ENCODE data around the gene NSUN7.
"Not testable (repeated sequence)": the region's sequence is repeated elsewhere in the genome, so short reads cannot be mapped to it uniquely, and the experiment has no call there.

The NSUN7 gene

GRCh38 chr4:40737879-40738278, 11.9 kb upstream of the NSUN7 start:
- DNase-seq: no peak

GRCh38 chr4:40739347-40739746, 10.4 kb upstream of the NSUN7 start:
- no peak for DNase-seq

DNA sequence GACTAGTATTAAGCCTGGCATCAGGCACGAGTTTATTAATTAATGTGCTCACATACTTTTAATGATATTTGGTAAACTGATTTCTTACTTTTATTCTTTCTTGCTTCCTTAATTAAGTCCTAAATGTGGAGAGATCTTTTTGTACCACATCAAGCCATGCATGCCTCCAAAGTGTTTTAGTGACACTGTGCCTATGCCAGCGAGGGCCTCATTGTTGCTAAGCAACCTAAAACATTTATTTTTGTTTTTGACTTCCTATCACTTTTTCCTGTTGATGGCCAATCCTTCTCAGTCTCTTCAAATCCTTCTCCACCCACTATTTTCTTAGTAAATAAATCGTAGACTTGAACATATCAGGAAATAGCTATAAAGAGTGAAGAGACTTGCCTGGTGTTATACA, 5.5 kb upstream of the NSUN7 start:
- DNase-seq: no peak

- no peak for DNase-seq
Observed at GRCh38 chr4:40745285-40745984, 4.3 kb upstream of the NSUN7 start.

DNA sequence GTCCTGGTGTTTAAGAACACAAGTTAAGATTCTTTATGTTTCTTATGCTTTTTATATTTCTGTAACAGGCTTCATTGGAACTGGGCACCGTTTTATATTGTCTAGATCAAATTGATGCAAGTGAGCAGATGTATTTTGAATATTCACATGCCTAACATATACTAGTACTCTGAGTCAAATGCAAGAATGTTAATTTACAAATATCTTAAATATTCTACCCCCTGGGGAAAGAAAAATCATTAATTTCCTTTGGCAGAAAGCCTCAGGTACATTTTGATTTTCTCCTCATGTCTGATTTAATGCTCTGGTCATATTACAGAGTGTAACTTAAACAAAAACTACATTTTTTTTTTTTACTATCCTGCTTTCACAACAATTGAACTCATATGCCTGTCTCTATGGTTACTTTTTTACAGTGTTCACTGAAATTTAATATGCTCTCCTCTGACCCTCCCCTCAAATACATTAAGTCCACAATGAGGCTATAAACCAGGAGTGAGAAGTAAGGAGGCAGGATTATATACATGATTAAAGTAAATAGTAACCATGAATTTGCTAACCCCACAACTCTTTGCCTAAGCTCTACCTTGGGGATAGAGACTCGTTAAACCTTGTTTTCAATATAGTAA, 2.4 kb upstream of the NSUN7 start:
- no peak for DNase-seq

DNA sequence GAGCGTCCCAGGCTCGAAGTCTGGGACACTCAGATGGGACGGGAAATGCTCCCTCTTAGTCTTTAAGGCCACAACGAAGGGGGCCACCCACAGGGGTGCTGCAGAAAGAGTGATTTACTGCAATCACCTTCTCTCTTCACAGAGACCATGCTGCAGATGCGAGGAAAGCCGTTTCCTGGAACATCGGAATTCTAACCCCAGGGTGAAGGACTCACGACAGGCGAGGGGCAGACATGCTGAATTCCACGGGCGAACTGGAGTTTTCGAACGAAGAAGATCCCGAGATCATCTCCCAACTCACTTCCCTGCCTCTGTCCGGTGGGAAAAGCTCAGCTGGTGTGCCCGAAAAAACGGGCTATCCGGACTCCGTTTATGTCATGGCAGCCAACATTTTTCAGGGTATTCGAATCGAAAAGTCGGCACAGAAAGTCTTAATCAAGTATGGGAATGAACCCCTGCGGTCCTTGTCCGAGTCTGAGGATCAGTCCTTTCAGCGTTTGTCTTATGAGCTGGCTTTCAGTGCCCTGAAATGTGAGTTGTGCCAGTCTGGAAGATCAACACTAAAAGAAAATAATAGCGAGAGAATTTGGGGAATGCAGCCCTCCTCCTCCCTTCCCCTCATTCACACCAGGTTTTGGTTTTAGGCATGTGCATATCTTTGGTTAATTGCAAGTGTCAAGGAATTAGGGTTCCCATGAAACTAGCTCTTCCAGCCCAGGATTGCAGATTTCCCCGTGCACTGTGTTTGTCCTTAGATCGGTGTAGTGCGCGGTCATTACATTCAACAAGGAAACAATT, 905 bp downstream of the NSUN7 start:
- no peak for DNase-seq

DNA sequence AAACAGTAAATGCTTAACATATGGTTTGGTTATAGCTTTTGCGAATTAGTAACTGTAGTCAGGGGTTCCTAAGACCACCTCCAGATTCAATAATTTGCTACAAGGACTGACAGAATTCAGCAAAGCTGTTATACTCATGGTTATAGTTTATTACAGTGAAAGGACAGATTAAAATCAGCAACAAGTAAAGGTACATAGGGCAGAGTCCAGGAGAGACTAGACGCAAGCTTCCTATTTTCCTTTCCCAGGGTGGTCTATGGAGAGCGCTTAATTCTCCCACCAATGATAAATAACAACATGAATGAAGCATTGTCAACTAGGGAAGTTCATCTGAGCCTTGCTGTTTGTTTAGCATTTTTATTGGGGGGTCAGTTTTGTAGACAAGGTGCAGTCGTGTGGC, 5.9 kb downstream of the NSUN7 start:
- no peak for DNase-seq

DNA sequence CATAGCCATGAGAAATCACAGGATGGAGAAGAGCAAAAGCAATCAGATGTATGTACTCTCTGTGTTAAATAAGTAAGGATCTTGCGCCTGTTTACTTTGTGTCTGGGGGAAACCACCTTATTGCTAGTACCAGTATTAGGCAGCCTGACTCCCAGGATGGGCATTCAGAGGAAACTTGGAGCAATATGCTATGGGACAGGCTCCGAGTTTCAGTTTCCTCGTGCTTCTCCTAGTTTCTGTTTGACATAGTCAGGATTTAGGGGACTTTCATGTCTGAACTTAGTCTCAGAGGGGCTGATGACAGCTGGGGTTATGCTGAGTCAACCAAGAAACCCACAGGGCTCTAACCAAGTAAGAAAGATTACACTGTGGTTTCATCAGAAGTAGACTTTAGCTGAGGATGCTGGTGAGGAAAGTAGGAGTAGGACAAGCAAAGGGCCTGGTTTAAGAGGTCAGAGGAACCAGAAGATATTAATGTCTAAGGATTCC, 13.5 kb downstream of the NSUN7 start:
- DNase-seq: no peak

DNA sequence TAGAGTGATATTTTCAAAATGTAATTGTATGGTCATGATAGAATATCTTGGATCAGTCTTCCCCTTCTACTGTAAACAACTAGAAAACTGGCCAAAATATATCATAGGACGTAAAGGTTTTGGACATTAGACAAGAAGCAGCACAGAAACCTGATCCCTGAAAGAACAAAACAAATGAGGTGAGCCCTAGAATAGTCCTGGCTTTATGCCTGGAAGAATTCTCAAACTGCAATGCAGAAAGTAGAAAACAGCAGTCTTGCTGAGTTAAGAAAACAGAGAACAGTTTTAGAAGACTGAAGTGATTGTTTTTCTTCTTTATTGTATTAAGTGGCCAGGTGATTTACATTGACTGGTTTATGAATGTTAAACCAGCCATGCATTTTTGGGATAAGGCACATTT, 19.5 kb downstream of the NSUN7 start:
- DNase-seq: no peak

DNA sequence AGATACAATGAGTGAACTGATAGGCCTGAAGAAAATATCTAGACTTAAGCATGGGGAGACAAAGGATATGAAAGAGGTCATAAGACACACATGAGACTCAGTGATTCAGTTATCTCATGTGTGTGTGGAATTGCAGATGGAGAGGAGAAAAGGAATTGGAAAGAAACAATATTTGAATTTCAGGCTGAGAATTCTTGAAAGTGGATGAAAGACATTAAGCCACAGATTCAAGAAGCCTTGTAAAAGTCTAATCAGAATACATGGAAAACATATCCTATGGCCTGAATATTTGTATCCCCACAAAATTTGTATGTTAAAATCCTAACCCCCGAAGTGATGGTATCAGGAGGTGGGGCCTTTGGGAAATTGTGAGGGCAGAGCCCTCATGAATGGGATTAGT, 28.3 kb downstream of the NSUN7 start:
- DNase-seq: no peak

- no peak for DNase-seq
Observed at GRCh38 chr4:40782876-40783275, 33.1 kb downstream of the NSUN7 start.

- no peak for DNase-seq
Observed at GRCh38 chr4:40785727-40786126, 36.0 kb downstream of the NSUN7 start.

DNA sequence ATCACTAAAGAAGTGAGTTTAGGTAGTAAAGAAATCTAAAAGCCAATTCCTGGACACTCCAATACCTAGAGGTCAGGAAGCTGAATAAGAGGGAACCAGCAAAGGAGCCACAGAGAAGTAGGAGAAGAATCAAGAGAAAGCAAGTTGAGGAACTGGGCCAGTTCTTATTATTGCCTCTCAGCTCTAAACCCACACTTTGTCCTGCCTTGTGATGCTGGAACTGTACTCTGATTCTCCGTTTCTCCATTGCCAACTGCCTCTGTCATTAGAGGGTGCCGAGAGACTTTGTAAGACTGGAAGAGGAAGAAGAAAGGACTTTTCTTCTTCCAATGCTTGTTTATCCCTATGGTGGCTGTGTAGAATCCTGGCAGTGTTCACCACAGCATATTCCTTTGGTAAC, 38.6 kb downstream of the NSUN7 start:
- DNase-seq: no peak

DNA sequence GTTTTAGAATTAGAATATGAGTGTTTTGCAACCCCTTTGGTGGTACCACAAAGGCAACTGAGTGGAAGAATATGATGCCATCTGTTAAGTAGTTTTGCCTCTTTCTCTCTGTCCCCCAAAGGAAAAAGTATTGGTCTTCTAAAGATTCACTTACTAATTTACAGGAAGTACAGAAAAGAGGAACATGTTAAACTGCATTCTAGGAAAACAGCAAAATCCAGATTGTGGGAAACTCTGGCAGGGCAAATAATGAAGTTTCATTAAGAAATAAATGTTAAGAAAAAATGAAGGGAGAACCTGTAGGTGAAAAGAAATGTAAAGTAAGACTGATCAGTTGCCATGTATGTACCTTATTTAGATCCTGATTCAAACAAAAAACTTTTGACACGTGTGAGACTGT, 39.3 kb downstream of the NSUN7 start:
- DNase-seq: no peak

GRCh38 chr4:40789771-40790170, 40.0 kb downstream of the NSUN7 start:
- DNase-seq: no peak

DNA sequence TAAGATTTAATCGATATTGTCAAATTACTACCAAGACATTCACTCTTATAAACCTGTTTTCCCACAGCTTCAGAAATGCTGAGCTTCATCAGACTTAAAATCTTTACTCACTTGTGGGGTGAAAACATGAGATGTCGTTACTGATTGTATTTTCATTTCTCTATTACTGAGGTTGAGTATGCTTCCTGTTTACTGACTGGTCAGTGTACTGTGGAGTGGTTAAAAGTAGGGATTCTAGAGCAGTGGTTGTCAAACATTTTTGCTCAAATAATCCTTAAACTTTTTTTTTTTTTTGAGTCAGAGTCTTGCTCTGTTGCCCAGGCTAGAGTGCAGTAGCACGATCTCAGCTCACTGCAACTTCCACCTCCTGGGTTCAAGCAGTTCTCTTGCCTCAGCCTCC, 50.3 kb downstream of the NSUN7 start:
- DNase-seq: no peak

- no peak for DNase-seq
Observed at GRCh38 chr4:40804598-40804997, 54.8 kb downstream of the NSUN7 start.

GRCh38 chr4:40808926-40809457, 59.2 kb downstream of the NSUN7 start:
- DNase-seq: no peak

DNA sequence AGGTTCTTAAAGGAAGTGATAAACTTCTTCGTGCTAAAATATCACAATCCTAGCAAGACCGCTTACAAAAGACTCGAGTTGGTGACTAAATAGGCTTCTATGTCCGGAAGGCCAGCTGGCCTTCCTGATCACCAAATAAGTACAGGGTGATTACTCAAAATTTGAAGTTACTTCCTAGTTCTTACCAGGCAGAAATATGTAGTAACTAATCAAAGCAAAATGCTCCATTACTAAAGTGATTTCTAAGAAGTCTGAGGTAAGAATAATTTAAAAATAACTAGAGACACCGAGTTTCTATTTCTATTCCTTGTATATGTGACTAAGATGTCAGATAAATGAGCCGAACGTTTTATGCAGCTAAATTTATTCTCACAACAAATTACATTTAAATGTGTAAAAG, 62.2 kb downstream of the NSUN7 start:
- DNase-seq: no peak

- no peak for DNase-seq
Observed at GRCh38 chr4:40812386-40812785, 62.6 kb downstream of the NSUN7 start.

- DNase-seq: no peak
Observed at GRCh38 chr4:40812856-40813255, 63.1 kb downstream of the NSUN7 start.

- DNase-seq: not testable (repeated sequence)
Observed at GRCh38 chr4:40817157-40817556, 67.4 kb downstream of the NSUN7 start.

GRCh38 chr4:40820101-40820500, 70.3 kb downstream of the NSUN7 start:
- no peak for DNase-seq
